GM23338 (cell line): Measurements from ENCODE around the gene DGCR6L. TPM values are rescaled to one million over a fixed set of nuclear protein-coding genes. Genes with fewer than 3 reads are reported as not detected.

Experiments
- ATAC-seq: fragments of 200-7000 bp; cut with Tn5 transposase; 3 replicates; pipeline ENCODE4 v1.9.1; 2020
- DNase-seq: peaks from one replicate; pipeline ENCODE4 v3.0.0-alpha.2; 2015; ENCODE audit warnings: low spot score
- H2AFZ ChIP-seq: fragments of 200-600 bp; sonication (generic); 2 replicates; pipeline ENCODE4 v1.8.0; 2016; ENCODE audit warnings: antibody characterized with exemption, mild to moderate bottlenecking, moderate library complexity
- H3F3A ChIP-seq: fragments of 200-600 bp; sonication (generic); replicated peaks from 2 replicates; pipeline ENCODE4 v1.8.0; 2017; ENCODE audit warnings: antibody characterized with exemption, mixed run types, low read depth
- H3K27ac ChIP-seq: fragments of 200-600 bp; sonication (generic); 2 replicates; pipeline ENCODE4 v1.6.1; 2016; ENCODE audit warnings: low read depth
- H3K27me3 ChIP-seq: fragments of 200-600 bp; sonication (generic); 2 replicates; pipeline ENCODE4 v1.8.0; 2016; ENCODE audit warnings: mild to moderate bottlenecking, mixed run types, moderate library complexity; ENCODE audit not compliant: insufficient read depth
- H3K36me3 ChIP-seq: fragments of 200-600 bp; sonication (generic); 2 replicates; pipeline ENCODE4 v1.8.0; 2016; ENCODE audit warnings: mild to moderate bottlenecking; ENCODE audit not compliant: insufficient read depth
- H3K4me1 ChIP-seq: fragments of 200-600 bp; sonication (generic); 2 replicates; pipeline ENCODE4 v1.8.0; 2016; ENCODE audit warnings: mild to moderate bottlenecking, moderate library complexity; ENCODE audit not compliant: insufficient read depth
- H3K4me2 ChIP-seq: fragments of 200-600 bp; sonication (generic); 2 replicates; pipeline ENCODE4 v1.7.1; 2017; ENCODE audit warnings: mixed run types
- H3K4me3 ChIP-seq: fragments of 200-600 bp; sonication (generic); 2 replicates; pipeline ENCODE4 v1.6.1; 2016; ENCODE audit warnings: mixed run types
- H3K79me2 ChIP-seq: fragments of 200-600 bp; sonication (generic); replicated peaks from 2 replicates; pipeline ENCODE4 v1.8.0; 2017; ENCODE audit warnings: mild to moderate bottlenecking; ENCODE audit not compliant: insufficient read depth
- H3K9me2 ChIP-seq: fragments of 200-600 bp; sonication (generic); 2 replicates; pipeline ENCODE4 v1.8.0; 2017; ENCODE audit not compliant: insufficient read depth
- H4K20me1 ChIP-seq: fragments of 200-600 bp; sonication (generic); replicated peaks from 2 replicates; pipeline ENCODE4 v1.8.0; 2017; ENCODE audit warnings: mild to moderate bottlenecking; ENCODE audit not compliant: insufficient read depth
- H3K27ac Mint-ChIP-seq: 2 replicates; pipeline ENCODE4 v1.8.0; 2020; ENCODE audit warnings: inconsistent platforms, mild to moderate bottlenecking, moderate library complexity, mixed read lengths
- H3K27me3 Mint-ChIP-seq: 3 replicates; pipeline ENCODE4 v1.8.0; 2022; ENCODE audit warnings: low read depth, mild to moderate bottlenecking, moderate library complexity, mixed read lengths, inconsistent platforms; ENCODE audit not compliant: insufficient read depth, poor library complexity
- H3K36me3 Mint-ChIP-seq: 3 replicates; pipeline ENCODE4 v1.8.0; 2021; ENCODE audit warnings: low read depth, mild to moderate bottlenecking, inconsistent platforms, moderate library complexity, mixed read lengths
- H3K4me1 Mint-ChIP-seq: 3 replicates; pipeline ENCODE4 v1.8.0; 2020; ENCODE audit warnings: mild to moderate bottlenecking, inconsistent platforms, mixed read lengths
- H3K4me3 Mint-ChIP-seq: 3 replicates; pipeline ENCODE4 v1.8.0; 2021; ENCODE audit warnings: moderate library complexity, mild to moderate bottlenecking, inconsistent platforms, mixed read lengths
- H3K9me3 Mint-ChIP-seq: 3 replicates; pipeline ENCODE4 v1.8.0; 2020; ENCODE audit warnings: moderate library complexity, mild to moderate bottlenecking, inconsistent platforms, mixed read lengths
- CREB1 ChIP-seq: fragments of 250-450 bp; sonication (Bioruptor Pico); IDR thresholded peaks from 2 replicates; pipeline ENCODE4 v1.5.0; 2020; ENCODE audit warnings: low read depth, mild to moderate bottlenecking, moderate library complexity
- EZH2 ChIP-seq: fragments of 200-600 bp; sonication (generic); IDR thresholded peaks from one replicate; pipeline ENCODE4 v1.8.0; 2017; ENCODE audit warnings: antibody characterized with exemption, mild to moderate bottlenecking, low read depth; ENCODE audit not compliant: unreplicated experiment
- EZH2phosphoT487 ChIP-seq: fragments of 200-600 bp; sonication (generic); IDR thresholded peaks from one replicate; pipeline ENCODE4 v1.8.1; 2018; ENCODE audit warnings: antibody characterized with exemption; ENCODE audit not compliant: unreplicated experiment
- JUNB ChIP-seq: IDR thresholded peaks from one replicate; pipeline ENCODE4 v1.6.1; 2016; ENCODE audit warnings: antibody characterized with exemption; ENCODE audit not compliant: unreplicated experiment
- NANOG ChIP-seq: IDR thresholded peaks from 2 replicates; pipeline ENCODE4 v1.6.1; 2016; ENCODE audit warnings: antibody characterized with exemption, borderline replicate concordance
- POLR2AphosphoS5 ChIP-seq: IDR thresholded peaks from 2 replicates; pipeline ENCODE4 v1.6.1; 2016; ENCODE audit warnings: antibody characterized with exemption, low read depth
- STAT1 ChIP-seq: IDR thresholded peaks from one replicate; pipeline ENCODE4 v1.6.1; 2016; ENCODE audit warnings: antibody characterized with exemption; ENCODE audit not compliant: unreplicated experiment
- ZNF114 ChIP-seq: fragments of 250-450 bp; sonication (Bioruptor Pico); IDR thresholded peaks from 2 replicates; pipeline ENCODE4 v1.5.0; 2020; ENCODE audit warnings: mild to moderate bottlenecking, moderate library complexity
- ZNF331 ChIP-seq: fragments of 250-450 bp; sonication (Bioruptor Pico); IDR thresholded peaks from 2 replicates; pipeline ENCODE4 v1.5.0; 2020; ENCODE audit warnings: low read depth, mild to moderate bottlenecking, moderate library complexity
- polyA plus RNA-seq: library from polyadenylated mRNA; unstranded; fragments of >200 nt; fragmentation: Nextera tagmentation; extraction: Ambion mirVana; gene quantifications from 2 replicates; pipeline ENCODE4 v1.2.1, GENCODE V29; 2016
- total RNA-seq: library from RNA; depleted of rRNA; stranded (reverse); fragments of >200 nt; shearing (Covaris generic); gene quantifications from 2 replicates; pipeline ENCODE4 v1.2.3, GENCODE V29; 2014
- TF ChIP-seq, protein P1 (sequence below): IDR thresholded peaks from one replicate; pipeline ENCODE4 v1.6.1; 2018; ENCODE audit warnings: antibody characterized with exemption; ENCODE audit not compliant: unreplicated experiment
- TF ChIP-seq, protein P2 (sequence below): IDR thresholded peaks from 2 replicates; pipeline ENCODE4 v1.6.1; 2016; ENCODE audit warnings: antibody characterized with exemption
- TF ChIP-seq, protein P3 (sequence below): fragments of 250-450 bp; sonication (Bioruptor Pico); IDR thresholded peaks from 2 replicates; pipeline ENCODE4 v1.5.0; 2020; ENCODE audit warnings: mild to moderate bottlenecking, moderate library complexity
- TF ChIP-seq, protein P4 (sequence below), 2 experiments: fragments of 200-600 bp in 1 of 2; sonication (generic) in 1 of 2; conservative IDR thresholded peaks; 2 replicates each; pipeline versions ENCODE4 v1.5.1 to v1.6.1; 2016 to 2017; ENCODE audit warnings: antibody characterized with exemption in 2 of 2, low read depth in 2 of 2, mild to moderate bottlenecking in 2 of 2, moderate library complexity in 1 of 2

DGCR6L gene
- total and polyA plus RNA-seq, 2 experiments from 2014 or later: 66.3 to 85.9 TPM

DNA sequence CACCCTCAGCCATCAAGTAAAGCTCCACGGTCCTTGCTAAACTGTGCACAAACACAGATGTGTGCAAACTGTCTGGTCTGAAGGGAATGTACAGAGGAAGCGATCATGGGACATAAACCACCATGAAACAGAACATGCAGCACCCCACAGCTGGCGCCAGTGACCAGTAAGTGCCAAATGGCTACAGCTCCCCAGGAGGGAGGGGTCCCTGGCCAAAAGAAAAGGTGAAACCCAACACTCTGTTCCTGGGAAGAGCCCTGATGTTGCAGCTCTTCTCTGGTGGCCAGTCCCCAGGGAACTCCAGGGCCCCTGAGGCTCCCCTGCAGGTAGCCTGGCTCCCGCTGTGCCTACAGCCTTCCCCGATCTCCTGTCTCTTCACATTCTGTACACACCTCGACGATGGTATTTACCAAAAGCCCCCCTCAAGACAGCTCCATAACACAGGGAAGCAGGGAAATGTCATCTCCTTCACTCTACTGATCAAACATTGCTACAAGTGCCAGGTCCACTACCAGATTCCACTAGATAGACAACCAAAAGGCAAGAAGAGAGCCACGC lies 2.9 kb downstream of the DGCR6L start:
- H2AFZ ChIP-seq: no peak overlapping the region
- H3K9me2 ChIP-seq: no peaks in the 10 kb centered on the region
- H3K36me3 ChIP-seq: no peaks in the 10 kb centered on the region
- ATAC-seq: no peak
- no peak overlapping the region for H3K27ac ChIP-seq
- H4K20me1 ChIP-seq: 0 out of 2 replicates have a peak, but pooled peaks cover 2% of the 10 kb centered on the region
- Mint-ChIP-seq H3K4me1 (peaks cover 31% of the 10 kb centered on the region), H3K27ac (no peak overlapping the region), H3K9me3 (no peaks in the 10 kb centered on the region; the same call in 2 of the 3 replicates), H3K27me3 (peaks cover 5% of the 10 kb centered on the region), H3K4me3 (no peak overlapping the region), H3K36me3 (no peaks in the 10 kb centered on the region; the same call in 2 of the 3 replicates)
- no peak overlapping the region for H3K4me2 ChIP-seq
- no peak overlapping the region for H3K4me3 ChIP-seq
- TF ChIP-seq, protein P1, sequence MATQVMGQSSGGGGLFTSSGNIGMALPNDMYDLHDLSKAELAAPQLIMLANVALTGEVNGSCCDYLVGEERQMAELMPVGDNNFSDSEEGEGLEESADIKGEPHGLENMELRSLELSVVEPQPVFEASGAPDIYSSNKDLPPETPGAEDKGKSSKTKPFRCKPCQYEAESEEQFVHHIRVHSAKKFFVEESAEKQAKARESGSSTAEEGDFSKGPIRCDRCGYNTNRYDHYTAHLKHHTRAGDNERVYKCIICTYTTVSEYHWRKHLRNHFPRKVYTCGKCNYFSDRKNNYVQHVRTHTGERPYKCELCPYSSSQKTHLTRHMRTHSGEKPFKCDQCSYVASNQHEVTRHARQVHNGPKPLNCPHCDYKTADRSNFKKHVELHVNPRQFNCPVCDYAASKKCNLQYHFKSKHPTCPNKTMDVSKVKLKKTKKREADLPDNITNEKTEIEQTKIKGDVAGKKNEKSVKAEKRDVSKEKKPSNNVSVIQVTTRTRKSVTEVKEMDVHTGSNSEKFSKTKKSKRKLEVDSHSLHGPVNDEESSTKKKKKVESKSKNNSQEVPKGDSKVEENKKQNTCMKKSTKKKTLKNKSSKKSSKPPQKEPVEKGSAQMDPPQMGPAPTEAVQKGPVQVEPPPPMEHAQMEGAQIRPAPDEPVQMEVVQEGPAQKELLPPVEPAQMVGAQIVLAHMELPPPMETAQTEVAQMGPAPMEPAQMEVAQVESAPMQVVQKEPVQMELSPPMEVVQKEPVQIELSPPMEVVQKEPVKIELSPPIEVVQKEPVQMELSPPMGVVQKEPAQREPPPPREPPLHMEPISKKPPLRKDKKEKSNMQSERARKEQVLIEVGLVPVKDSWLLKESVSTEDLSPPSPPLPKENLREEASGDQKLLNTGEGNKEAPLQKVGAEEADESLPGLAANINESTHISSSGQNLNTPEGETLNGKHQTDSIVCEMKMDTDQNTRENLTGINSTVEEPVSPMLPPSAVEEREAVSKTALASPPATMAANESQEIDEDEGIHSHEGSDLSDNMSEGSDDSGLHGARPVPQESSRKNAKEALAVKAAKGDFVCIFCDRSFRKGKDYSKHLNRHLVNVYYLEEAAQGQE: no peak
- TF ChIP-seq JUNB (no peak), ZNF331 (no peak), CREB1 (no peak), STAT1 (no peak), POLR2AphosphoS5 (no peak), NANOG (no peak), ZNF114 (CRISPR knock-in tag) (no peak), EZH2phosphoT487 (no peak), EZH2 (no peak)
- TF ChIP-seq, protein P2, sequence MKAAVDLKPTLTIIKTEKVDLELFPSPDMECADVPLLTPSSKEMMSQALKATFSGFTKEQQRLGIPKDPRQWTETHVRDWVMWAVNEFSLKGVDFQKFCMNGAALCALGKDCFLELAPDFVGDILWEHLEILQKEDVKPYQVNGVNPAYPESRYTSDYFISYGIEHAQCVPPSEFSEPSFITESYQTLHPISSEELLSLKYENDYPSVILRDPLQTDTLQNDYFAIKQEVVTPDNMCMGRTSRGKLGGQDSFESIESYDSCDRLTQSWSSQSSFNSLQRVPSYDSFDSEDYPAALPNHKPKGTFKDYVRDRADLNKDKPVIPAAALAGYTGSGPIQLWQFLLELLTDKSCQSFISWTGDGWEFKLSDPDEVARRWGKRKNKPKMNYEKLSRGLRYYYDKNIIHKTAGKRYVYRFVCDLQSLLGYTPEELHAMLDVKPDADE: no peak
- TF ChIP-seq, protein P3, sequence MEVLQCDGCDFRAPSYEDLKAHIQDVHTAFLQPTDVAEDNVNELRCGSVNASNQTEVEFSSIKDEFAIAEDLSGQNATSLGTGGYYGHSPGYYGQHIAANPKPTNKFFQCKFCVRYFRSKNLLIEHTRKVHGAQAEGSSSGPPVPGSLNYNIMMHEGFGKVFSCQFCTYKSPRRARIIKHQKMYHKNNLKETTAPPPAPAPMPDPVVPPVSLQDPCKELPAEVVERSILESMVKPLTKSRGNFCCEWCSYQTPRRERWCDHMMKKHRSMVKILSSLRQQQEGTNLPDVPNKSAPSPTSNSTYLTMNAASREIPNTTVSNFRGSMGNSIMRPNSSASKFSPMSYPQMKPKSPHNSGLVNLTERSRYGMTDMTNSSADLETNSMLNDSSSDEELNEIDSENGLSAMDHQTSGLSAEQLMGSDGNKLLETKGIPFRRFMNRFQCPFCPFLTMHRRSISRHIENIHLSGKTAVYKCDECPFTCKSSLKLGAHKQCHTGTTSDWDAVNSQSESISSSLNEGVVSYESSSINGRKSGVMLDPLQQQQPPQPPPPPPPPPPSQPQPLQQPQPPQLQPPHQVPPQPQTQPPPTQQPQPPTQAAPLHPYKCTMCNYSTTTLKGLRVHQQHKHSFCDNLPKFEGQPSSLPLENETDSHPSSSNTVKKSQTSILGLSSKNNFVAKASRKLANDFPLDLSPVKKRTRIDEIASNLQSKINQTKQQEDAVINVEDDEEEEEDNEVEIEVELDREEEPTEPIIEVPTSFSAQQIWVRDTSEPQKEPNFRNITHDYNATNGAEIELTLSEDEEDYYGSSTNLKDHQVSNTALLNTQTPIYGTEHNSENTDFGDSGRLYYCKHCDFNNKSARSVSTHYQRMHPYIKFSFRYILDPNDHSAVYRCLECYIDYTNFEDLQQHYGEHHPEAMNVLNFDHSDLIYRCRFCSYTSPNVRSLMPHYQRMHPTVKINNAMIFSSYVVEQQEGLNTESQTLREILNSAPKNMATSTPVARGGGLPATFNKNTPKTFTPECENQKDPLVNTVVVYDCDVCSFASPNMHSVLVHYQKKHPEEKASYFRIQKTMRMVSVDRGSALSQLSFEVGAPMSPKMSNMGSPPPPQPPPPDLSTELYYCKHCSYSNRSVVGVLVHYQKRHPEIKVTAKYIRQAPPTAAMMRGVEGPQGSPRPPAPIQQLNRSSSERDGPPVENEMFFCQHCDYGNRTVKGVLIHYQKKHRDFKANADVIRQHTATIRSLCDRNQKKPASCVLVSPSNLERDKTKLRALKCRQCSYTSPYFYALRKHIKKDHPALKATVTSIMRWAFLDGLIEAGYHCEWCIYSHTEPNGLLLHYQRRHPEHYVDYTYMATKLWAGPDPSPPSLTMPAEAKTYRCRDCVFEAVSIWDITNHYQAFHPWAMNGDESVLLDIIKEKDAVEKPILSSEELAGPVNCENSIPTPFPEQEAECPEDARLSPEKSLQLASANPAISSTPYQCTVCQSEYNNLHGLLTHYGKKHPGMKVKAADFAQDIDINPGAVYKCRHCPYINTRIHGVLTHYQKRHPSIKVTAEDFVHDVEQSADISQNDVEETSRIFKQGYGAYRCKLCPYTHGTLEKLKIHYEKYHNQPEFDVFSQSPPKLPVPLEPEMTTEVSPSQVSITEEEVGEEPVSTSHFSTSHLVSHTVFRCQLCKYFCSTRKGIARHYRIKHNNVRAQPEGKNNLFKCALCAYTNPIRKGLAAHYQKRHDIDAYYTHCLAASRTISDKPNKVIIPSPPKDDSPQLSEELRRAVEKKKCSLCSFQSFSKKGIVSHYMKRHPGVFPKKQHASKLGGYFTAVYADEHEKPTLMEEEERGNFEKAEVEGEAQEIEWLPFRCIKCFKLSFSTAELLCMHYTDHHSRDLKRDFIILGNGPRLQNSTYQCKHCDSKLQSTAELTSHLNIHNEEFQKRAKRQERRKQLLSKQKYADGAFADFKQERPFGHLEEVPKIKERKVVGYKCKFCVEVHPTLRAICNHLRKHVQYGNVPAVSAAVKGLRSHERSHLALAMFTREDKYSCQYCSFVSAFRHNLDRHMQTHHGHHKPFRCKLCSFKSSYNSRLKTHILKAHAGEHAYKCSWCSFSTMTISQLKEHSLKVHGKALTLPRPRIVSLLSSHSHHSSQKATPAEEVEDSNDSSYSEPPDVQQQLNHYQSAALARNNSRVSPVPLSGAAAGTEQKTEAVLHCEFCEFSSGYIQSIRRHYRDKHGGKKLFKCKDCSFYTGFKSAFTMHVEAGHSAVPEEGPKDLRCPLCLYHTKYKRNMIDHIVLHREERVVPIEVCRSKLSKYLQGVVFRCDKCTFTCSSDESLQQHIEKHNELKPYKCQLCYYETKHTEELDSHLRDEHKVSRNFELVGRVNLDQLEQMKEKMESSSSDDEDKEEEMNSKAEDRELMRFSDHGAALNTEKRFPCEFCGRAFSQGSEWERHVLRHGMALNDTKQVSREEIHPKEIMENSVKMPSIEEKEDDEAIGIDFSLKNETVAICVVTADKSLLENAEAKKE: no peak
- TF ChIP-seq, protein P4, sequence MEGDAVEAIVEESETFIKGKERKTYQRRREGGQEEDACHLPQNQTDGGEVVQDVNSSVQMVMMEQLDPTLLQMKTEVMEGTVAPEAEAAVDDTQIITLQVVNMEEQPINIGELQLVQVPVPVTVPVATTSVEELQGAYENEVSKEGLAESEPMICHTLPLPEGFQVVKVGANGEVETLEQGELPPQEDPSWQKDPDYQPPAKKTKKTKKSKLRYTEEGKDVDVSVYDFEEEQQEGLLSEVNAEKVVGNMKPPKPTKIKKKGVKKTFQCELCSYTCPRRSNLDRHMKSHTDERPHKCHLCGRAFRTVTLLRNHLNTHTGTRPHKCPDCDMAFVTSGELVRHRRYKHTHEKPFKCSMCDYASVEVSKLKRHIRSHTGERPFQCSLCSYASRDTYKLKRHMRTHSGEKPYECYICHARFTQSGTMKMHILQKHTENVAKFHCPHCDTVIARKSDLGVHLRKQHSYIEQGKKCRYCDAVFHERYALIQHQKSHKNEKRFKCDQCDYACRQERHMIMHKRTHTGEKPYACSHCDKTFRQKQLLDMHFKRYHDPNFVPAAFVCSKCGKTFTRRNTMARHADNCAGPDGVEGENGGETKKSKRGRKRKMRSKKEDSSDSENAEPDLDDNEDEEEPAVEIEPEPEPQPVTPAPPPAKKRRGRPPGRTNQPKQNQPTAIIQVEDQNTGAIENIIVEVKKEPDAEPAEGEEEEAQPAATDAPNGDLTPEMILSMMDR (conservative IDR thresholded peaks at IDR 0.05; ENCODE audit: low read depth in 2 of 2): no peak
- H3K4me1 ChIP-seq: peaks cover 8% of the 10 kb centered on the region; the same call in 1 of the 2 replicates
- no peak for DNase-seq
- H3K27me3 ChIP-seq: no peaks in the 10 kb centered on the region
- 0 out of 2 replicates have a peak, but pooled peaks cover 2% of the 10 kb centered on the region for H3F3A ChIP-seq
- peaks cover 23% of the 10 kb centered on the region for H3K79me2 ChIP-seq
